GM10266 (cell line): Measurements from ENCODE around the gene MYOF.

Source experiments
- DNase-seq: peaks from one replicate; pipeline ENCODE4 v3.0.0; 2012; ENCODE audit errors: extremely low spot score
- CTCF ChIP-seq: IDR thresholded peaks from 2 replicates; pipeline ENCODE4 v1.5.1; 2012; ENCODE audit warnings: mild to moderate bottlenecking, low read depth; ENCODE audit not compliant: control insufficient read depth, insufficient read depth; ENCODE audit errors: missing control alignments

Gene MYOF

GRCh38 chr10:93454736-93455135, 27.4 kb downstream of the MYOF start:
- no peak for TF ChIP-seq CTCF
- DNase-seq: no peak

DNA sequence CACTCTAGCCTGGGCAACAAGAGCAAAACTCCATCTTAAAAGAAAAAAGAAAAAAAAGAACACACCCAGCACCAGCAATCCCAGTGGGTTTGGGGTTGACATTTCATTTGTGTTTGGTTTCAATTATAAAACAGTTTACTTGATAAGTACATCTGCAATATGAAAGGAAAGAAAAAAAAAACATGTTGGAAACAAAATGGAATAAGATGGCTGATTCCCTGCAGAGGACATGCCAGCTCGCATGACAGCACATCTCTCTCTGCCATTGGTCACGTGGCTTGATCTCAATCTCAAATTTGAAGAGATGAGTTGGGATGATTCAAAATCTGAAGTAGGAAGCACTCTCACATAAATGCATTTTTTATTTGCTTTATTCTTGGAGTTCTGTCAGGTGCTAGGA, 28.0 kb downstream of the MYOF start:
- DNase-seq: no peak
- no peak for TF ChIP-seq CTCF

- peak; percentile 21 for DNase-seq
- no peak for TF ChIP-seq CTCF
Observed at GRCh38 chr10:93452143-93452542, 30.0 kb downstream of the MYOF start.

GRCh38 chr10:93451244-93451947, 30.7 kb downstream of the MYOF start:
- TF ChIP-seq CTCF: no peak
- DNase-seq: no peak

GRCh38 chr10:93447970-93448369, 34.2 kb downstream of the MYOF start:
- no peak for DNase-seq
- TF ChIP-seq CTCF: no peak

GRCh38 chr10:93447019-93447418, 35.1 kb downstream of the MYOF start:
- no peak for TF ChIP-seq CTCF
- DNase-seq: no peak

GRCh38 chr10:93445978-93446720, 36.0 kb downstream of the MYOF start:
- DNase-seq: no peak
- no peak for TF ChIP-seq CTCF
